OCI-LY7 (cell line): Measurements from ENCODE around the gene TTC32. TPM values are rescaled to one million over a fixed set of nuclear protein-coding genes. Genes with fewer than 3 reads are reported as not detected.

Experiments
- BruUV-seq: library from RNA; stranded (reverse); fragments of 400-500 nt; replicated peaks from 2 replicates; lab custom pipeline; 2021; lab: Mats Ljungman, UMichigan
- CTCF ChIA-PET: fragments of 300-600 bp; sonication (Branson Sonifier 250); formaldehyde crosslinking; loops from one replicate; lab custom pipeline; 2022; ENCODE audit warnings: antibody characterized with exemption; ENCODE audit not compliant: unreplicated experiment; lab: Charles Lee
- POLR2A ChIA-PET: fragments of 300-600 bp; sonication (Branson Sonifier 250); formaldehyde crosslinking; loops from one replicate; lab custom pipeline; 2022; ENCODE audit warnings: antibody characterized with exemption; lab: Charles Lee
- DNase-seq: peaks from one replicate; pipeline ENCODE4 v3.0.0-alpha.2; 2015; ENCODE audit warnings: low spot score
- H2AFZ ChIP-seq: fragments of 200-600 bp; sonication (generic), shearing (Covaris generic); 2 replicates; pipeline ENCODE4 v1.6.1; 2014; ENCODE audit warnings: mild to moderate bottlenecking, antibody characterized with exemption, low read length, moderate library complexity
- H3K27ac ChIP-seq: fragments of 200-600 bp; sonication (generic); 2 replicates; pipeline ENCODE4 v1.5.1; 2014; ENCODE audit warnings: mixed run types, low read depth, mild to moderate bottlenecking, moderate library complexity, low read length, inconsistent platforms; ENCODE audit not compliant: poor library complexity, severe bottlenecking
- H3K36me3 ChIP-seq: fragments of 200-600 bp; sonication (generic); 2 replicates; pipeline ENCODE4 v1.6.1; 2014; ENCODE audit warnings: mild to moderate bottlenecking, antibody characterized with exemption, low read length, moderate library complexity, mixed read lengths; ENCODE audit not compliant: insufficient read depth
- H3K4me1 ChIP-seq: fragments of 200-600 bp; sonication (generic); 2 replicates; pipeline ENCODE4 v1.5.1; 2014; ENCODE audit warnings: mild to moderate bottlenecking, low read length; ENCODE audit not compliant: insufficient read depth, poor library complexity, severe bottlenecking
- H3K4me2 ChIP-seq: fragments of 200-600 bp; sonication (generic); 2 replicates; pipeline ENCODE4 v1.6.1; 2014; ENCODE audit warnings: mild to moderate bottlenecking, low read length
- H3K4me3 ChIP-seq: fragments of 200-600 bp; sonication (generic); 2 replicates; pipeline ENCODE4 v1.5.1; 2014; ENCODE audit warnings: mild to moderate bottlenecking, low read depth, low read length; ENCODE audit not compliant: poor library complexity, severe bottlenecking
- H3K79me2 ChIP-seq: fragments of 200-600 bp; sonication (generic); 2 replicates; pipeline ENCODE4 v1.6.1; 2016; ENCODE audit warnings: low read depth, mild to moderate bottlenecking, low read length, moderate library complexity, mixed read lengths; ENCODE audit not compliant: insufficient read depth
- H3K9me2 ChIP-seq: fragments of 200-600 bp; sonication (generic); 2 replicates; pipeline ENCODE4 v1.6.1; 2016; ENCODE audit warnings: mild to moderate bottlenecking, low read length, mixed read lengths; ENCODE audit not compliant: insufficient read depth
- H3K9me3 ChIP-seq: fragments of 200-600 bp; sonication (generic); 2 replicates; pipeline ENCODE4 v1.6.1; 2014; ENCODE audit warnings: mild to moderate bottlenecking, mixed run types, low read length, mixed read lengths
- H4K20me1 ChIP-seq: fragments of 200-600 bp; sonication (generic); 2 replicates; pipeline ENCODE4 v1.6.1; 2014; ENCODE audit warnings: mild to moderate bottlenecking, antibody characterized with exemption, low read length, moderate library complexity, mixed read lengths; ENCODE audit not compliant: insufficient read depth
- EZH2phosphoT487 ChIP-seq: fragments of 200-600 bp; sonication (generic); IDR thresholded peaks from 2 replicates; pipeline ENCODE4 v1.6.1; 2018; ENCODE audit warnings: low read depth, borderline replicate concordance, mild to moderate bottlenecking, mixed run types, antibody characterized with exemption, low read length, moderate library complexity, mixed read lengths
- intact Hi-C: fragments of 100-400 bp; cut with micrococcal nuclease; formaldehyde crosslinking; loops from one replicate; pipeline ENCODE4 v1.10.0; 2022; ENCODE audit not compliant: unreplicated experiment
- total RNA-seq, 2 experiments: library from RNA; depleted of rRNA in 1 of 2; stranded (reverse); fragments of >200 nt in 1 of 2; shearing (Covaris generic) in 1 of 2; gene quantifications; 2 replicates each; pipeline ENCODE4 v1.2.3, GENCODE V29; 2014 to 2022
- TF ChIP-seq, protein P1 (sequence below): fragments of 200-600 bp; sonication (generic); conservative IDR thresholded peaks from 2 replicates; pipeline ENCODE4 v1.5.1; 2014; ENCODE audit warnings: mild to moderate bottlenecking, antibody characterized with exemption, low read length, moderate library complexity, mixed read lengths

The TTC32 gene
- total RNA-seq, 2 experiments from 2014 or later, result 21.1 to 26.3 TPM

GRCh38 chr2:19874726-19875125 is 27.1 kb downstream of the TTC32 start:
- H3K9me2 ChIP-seq, result no peaks in the 10 kb centered on the region

GRCh38 chr2:19873014-19873413 is 28.8 kb downstream of the TTC32 start:
- H2AFZ ChIP-seq, result no peak overlapping the region
- POLR2A ChIA-PET, result no interaction called here
- TF ChIP-seq, protein P1, sequence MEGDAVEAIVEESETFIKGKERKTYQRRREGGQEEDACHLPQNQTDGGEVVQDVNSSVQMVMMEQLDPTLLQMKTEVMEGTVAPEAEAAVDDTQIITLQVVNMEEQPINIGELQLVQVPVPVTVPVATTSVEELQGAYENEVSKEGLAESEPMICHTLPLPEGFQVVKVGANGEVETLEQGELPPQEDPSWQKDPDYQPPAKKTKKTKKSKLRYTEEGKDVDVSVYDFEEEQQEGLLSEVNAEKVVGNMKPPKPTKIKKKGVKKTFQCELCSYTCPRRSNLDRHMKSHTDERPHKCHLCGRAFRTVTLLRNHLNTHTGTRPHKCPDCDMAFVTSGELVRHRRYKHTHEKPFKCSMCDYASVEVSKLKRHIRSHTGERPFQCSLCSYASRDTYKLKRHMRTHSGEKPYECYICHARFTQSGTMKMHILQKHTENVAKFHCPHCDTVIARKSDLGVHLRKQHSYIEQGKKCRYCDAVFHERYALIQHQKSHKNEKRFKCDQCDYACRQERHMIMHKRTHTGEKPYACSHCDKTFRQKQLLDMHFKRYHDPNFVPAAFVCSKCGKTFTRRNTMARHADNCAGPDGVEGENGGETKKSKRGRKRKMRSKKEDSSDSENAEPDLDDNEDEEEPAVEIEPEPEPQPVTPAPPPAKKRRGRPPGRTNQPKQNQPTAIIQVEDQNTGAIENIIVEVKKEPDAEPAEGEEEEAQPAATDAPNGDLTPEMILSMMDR, result no peak
- TF ChIP-seq EZH2phosphoT487, result no peak

More at GRCh38 chr2:19874726-19875125, 27.1 kb downstream of the TTC32 start:
- H3K79me2 ChIP-seq, result no peaks in the 10 kb centered on the region
- ChIA-PET POLR2A (no interaction called here), CTCF (no interaction called here)
- BruUV-seq, result no TSS peak
- no peak overlapping the region for H3K4me2 ChIP-seq
- H4K20me1 ChIP-seq, result no peaks in the 10 kb centered on the region
- intact Hi-C loops, result no loop called here
- no peak overlapping the region for H3K4me3 ChIP-seq
- no peaks in the 10 kb centered on the region for H3K36me3 ChIP-seq
- no peaks in the 10 kb centered on the region for H3K9me3 ChIP-seq
- no peak overlapping the region for H2AFZ ChIP-seq
- no peak for TF ChIP-seq EZH2phosphoT487
- TF ChIP-seq, protein P1, result no peak
- no peak overlapping the region for H3K27ac ChIP-seq
- no peak for DNase-seq
- no peaks in the 10 kb centered on the region for H3K4me1 ChIP-seq

GRCh38 chr2:19872302-19872701 is 29.5 kb downstream of the TTC32 start:
- Histone ChIP-seq H3K36me3 (no peaks in the 10 kb centered on the region), H3K9me3 (no peaks in the 10 kb centered on the region), H4K20me1 (no peaks in the 10 kb centered on the region), H3K79me2 (no peaks in the 10 kb centered on the region), H3K4me2 (no peak overlapping the region), H2AFZ (no peak overlapping the region), H3K9me2 (no peaks in the 10 kb centered on the region), H3K27ac (no peak overlapping the region), H3K4me1 (no peaks in the 10 kb centered on the region), H3K4me3 (no peak overlapping the region)
- TF ChIP-seq EZH2phosphoT487, result no peak
- TF ChIP-seq, protein P1, result no peak
- ChIA-PET CTCF (no interaction called here), POLR2A (no interaction called here)
- no TSS peak for BruUV-seq
- no peak for DNase-seq
- intact Hi-C loops, result no loop called here

More at GRCh38 chr2:19873014-19873413, 28.8 kb downstream of the TTC32 start:
- H4K20me1 ChIP-seq, result no peaks in the 10 kb centered on the region
- no peak overlapping the region for H3K4me2 ChIP-seq
- BruUV-seq, result no TSS peak
- H3K79me2 ChIP-seq, result no peaks in the 10 kb centered on the region
- no peaks in the 10 kb centered on the region for H3K9me3 ChIP-seq
- no peak overlapping the region for H3K27ac ChIP-seq
- DNase-seq, result no peak
- H3K36me3 ChIP-seq, result no peaks in the 10 kb centered on the region
- no peaks in the 10 kb centered on the region for H3K4me1 ChIP-seq
- CTCF ChIA-PET, result no interaction called here
- intact Hi-C loops, result no loop called here
- no peaks in the 10 kb centered on the region for H3K9me2 ChIP-seq
- no peak overlapping the region for H3K4me3 ChIP-seq
